Mucosa of gallbladder (tissue), 1 donor: ENCODE measurements around the gene GLIS1. TPM values are rescaled to one million over a fixed set of nuclear protein-coding genes. Genes with fewer than 3 reads are reported as not detected.

Source experiments
- DNase-seq: peaks from one replicate; pipeline ENCODE4 v3.0.0-alpha.2; 2020; ENCODE audit warnings: low spot score
- total RNA-seq: library from RNA; stranded (reverse); gene quantifications from one replicate; pipeline ENCODE4 v1.2.1, GENCODE V29; 2021
- donor health status: DM: no; HTN: no; CAD: no.

Gene GLIS1
- total RNA-seq, 1 donor from 2014 or later = 0.17 TPM

- no peak for DNase-seq
Measured at GRCh38 chr1:53638360-53639035, 100.5 kb downstream of the GLIS1 start.

- no peak for DNase-seq
Measured at GRCh38 chr1:53637511-53638359, 101.2 kb downstream of the GLIS1 start.

- no peak for DNase-seq
Measured at GRCh38 chr1:53636621-53637171, 102.3 kb downstream of the GLIS1 start.

GRCh38 chr1:53634571-53634979 lies 104.4 kb downstream of the GLIS1 start:
- no peak for DNase-seq

GRCh38 chr1:53633073-53633704 lies 105.8 kb downstream of the GLIS1 start:
- no peak for DNase-seq

- DNase-seq = no peak
Measured at GRCh38 chr1:53631622-53632310, 107.2 kb downstream of the GLIS1 start.

GRCh38 chr1:53629101-53629691 lies 109.8 kb downstream of the GLIS1 start:
- no peak for DNase-seq

- no peak for DNase-seq
Measured at GRCh38 chr1:53628286-53628955, 110.5 kb downstream of the GLIS1 start.

GRCh38 chr1:53627666-53628065 lies 111.3 kb downstream of the GLIS1 start:
- DNase-seq = no peak

- DNase-seq = no peak
Measured at GRCh38 chr1:53627031-53627430, 111.9 kb downstream of the GLIS1 start.

- peak; percentile 3 for DNase-seq
Measured at GRCh38 chr1:53626616-53627015, 112.3 kb downstream of the GLIS1 start.

- peak; percentile 6 for DNase-seq
Measured at GRCh38 chr1:53625766-53626520, 113.0 kb downstream of the GLIS1 start.

GRCh38 chr1:53625049-53625448 lies 113.9 kb downstream of the GLIS1 start:
- DNase-seq = peak; percentile 8

GRCh38 chr1:53622531-53622930 lies 116.4 kb downstream of the GLIS1 start:
- no peak for DNase-seq

GRCh38 chr1:53621144-53621543 lies 117.8 kb downstream of the GLIS1 start:
- no peak for DNase-seq

GRCh38 chr1:53620061-53620855 lies 118.7 kb downstream of the GLIS1 start:
- no peak for DNase-seq

- DNase-seq = no peak
Measured at GRCh38 chr1:53619367-53620060, 119.5 kb downstream of the GLIS1 start.
